Colonic mucosa (tissue), 4 donors: Measurements from ENCODE around the gene CPZ. TPM values are rescaled to one million over a fixed set of nuclear protein-coding genes. Genes with fewer than 3 reads are reported as not detected.

Experiments
- DNase-seq: peaks from one replicate; pipeline ENCODE4 v3.0.0-alpha.2; 2020
- H3K27ac ChIP-seq: fragments of 200-600 bp; one replicate; pipeline ENCODE4 v1.8.0; 2021
- H3K27me3 ChIP-seq: fragments of 200-600 bp; one replicate; pipeline ENCODE4 v1.8.0; 2021
- H3K36me3 ChIP-seq: fragments of 200-600 bp; one replicate; pipeline ENCODE4 v1.8.0; 2021
- H3K4me1 ChIP-seq: fragments of 200-600 bp; one replicate; pipeline ENCODE4 v1.8.0; 2021; ENCODE audit warnings: mild to moderate bottlenecking
- H3K4me3 ChIP-seq: fragments of 200-600 bp; one replicate; pipeline ENCODE4 v1.8.0; 2021
- H3K9ac ChIP-seq, 2 donors: one replicate each; pipeline ENCODE4 v1.7.0; 2013; ENCODE audit warnings: control low read depth in 2 of 2, low read depth in 2 of 2, low read length in 2 of 2
- H3K9me3 ChIP-seq: fragments of 200-600 bp; one replicate; pipeline ENCODE4 v1.8.0; 2021
- CTCF ChIP-seq: fragments of 200-600 bp; IDR thresholded peaks from one replicate; pipeline ENCODE4 v1.8.0; 2022; ENCODE audit warnings: antibody characterized with exemption, mild to moderate bottlenecking
- intact Hi-C: fragments of 100-400 bp; cut with DNase I; formaldehyde crosslinking; loops from one replicate; pipeline ENCODE4 v1.14.1; 2022
- total RNA-seq, 2 donors: library from RNA; stranded (reverse); fragmentation: NEBNext Ultra II Directional in 1 of 2; extraction: Animal tissue kit (Norgen Biotek cat#: 25700) in 1 of 2; gene quantifications; one replicate each; pipeline ENCODE4 v1.2.1, GENCODE V29; 2021
- donor health status: healthy.
- donor health status: DM: no; HTN: no; CAD: no.
- donor health status: DM: no; HTN: no; CAD: no.

CPZ gene
- total RNA-seq, 2 donors from 2014 or later: 1.2 to 1.5 TPM

DNA sequence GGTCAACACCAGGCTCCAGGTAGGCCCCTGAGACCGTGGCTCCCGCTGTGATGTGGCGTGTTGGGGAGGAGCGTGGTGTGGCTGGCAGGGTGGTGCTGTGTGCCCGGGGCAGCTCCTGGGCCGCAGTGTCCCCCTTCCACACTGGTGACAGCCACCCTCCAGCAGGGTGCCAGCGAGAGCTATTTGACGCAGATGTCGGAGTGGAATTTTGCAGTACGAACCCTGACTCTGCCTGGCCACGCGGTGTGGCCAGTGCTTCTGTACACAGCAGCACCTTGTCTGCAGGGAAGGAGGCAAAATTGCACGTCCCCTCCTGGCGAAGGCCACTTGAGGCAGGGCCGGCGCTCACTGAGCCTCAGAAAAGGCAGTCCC is 53.2 kb downstream of the CPZ start:
- intact Hi-C loops: no loop called here
- H3K9ac ChIP-seq: no peak overlapping the region
- DNase-seq: peak; percentile 12
- no peaks in the 10 kb centered on the region for H3K9me3 ChIP-seq
- H3K4me1 ChIP-seq: no peaks in the 10 kb centered on the region
- H3K27ac ChIP-seq: no peak overlapping the region
- H3K36me3 ChIP-seq: no peaks in the 10 kb centered on the region
- H3K4me3 ChIP-seq: no peak overlapping the region
- no peak for TF ChIP-seq CTCF
- no peaks in the 10 kb centered on the region for H3K27me3 ChIP-seq

DNA sequence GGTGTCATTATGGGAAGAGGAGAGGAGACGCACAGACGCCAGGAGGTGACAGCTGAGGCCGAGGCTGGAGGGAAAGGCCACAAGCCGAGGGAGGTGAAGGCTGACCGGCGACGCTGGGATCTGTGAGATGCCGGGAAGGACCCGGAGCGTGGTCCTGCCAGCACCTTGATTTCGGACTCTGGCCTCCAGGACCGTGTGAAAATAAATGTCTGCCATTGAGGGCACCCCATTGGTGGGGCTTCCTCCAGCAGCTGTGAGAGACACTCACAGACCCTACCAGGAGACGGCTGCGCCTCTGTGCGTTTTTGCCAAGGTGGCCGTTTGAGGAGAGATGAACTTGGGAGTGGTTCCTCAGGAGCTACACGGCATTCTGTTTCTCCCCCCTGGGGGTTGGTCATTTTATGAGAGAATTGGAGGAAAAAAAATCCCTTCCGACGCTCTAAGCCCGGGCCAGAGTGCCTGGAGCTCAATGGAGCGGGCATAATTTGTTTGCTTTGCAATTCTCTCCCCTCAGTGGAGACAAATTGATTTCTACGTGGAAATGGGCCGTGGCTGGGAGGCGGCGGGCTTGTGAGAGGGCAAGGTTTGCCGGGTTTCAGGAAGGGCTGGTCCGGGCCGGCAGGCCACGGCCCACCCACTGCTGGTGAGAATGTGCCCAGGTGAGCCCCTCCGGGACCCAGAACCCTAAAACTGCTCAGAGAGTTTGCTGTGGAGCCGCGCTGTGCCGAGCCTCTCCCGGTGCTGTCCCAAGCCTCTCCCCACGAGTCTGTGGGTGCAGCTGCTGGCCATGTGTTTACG is 53.9 kb downstream of the CPZ start:
- intact Hi-C loops: no loop called here
- Histone ChIP-seq H3K4me3 (no peak overlapping the region), H3K4me1 (no peaks in the 10 kb centered on the region), H3K9ac (no peak overlapping the region), H3K9me3 (no peaks in the 10 kb centered on the region), H3K36me3 (no peaks in the 10 kb centered on the region), H3K27ac (no peak overlapping the region), H3K27me3 (no peaks in the 10 kb centered on the region)
- peak; percentile 11 for DNase-seq
- no peak for TF ChIP-seq CTCF

GRCh38 chr4:8647094-8647570 is 54.6 kb downstream of the CPZ start:
- no peak overlapping the region for H3K27ac ChIP-seq
- intact Hi-C loops: no loop called here
- no peak for TF ChIP-seq CTCF
- DNase-seq: peak; percentile 3
- no peaks in the 10 kb centered on the region for H3K9me3 ChIP-seq
- no peak overlapping the region for H3K4me3 ChIP-seq
- H3K9ac ChIP-seq: no peak overlapping the region
- H3K4me1 ChIP-seq: no peaks in the 10 kb centered on the region
- H3K27me3 ChIP-seq: no peaks in the 10 kb centered on the region
- H3K36me3 ChIP-seq: no peaks in the 10 kb centered on the region

- Histone ChIP-seq H3K36me3 (no peaks in the 10 kb centered on the region), H3K27ac (no peak overlapping the region), H3K4me1 (no peaks in the 10 kb centered on the region), H3K9me3 (no peaks in the 10 kb centered on the region), H3K9ac (no peak overlapping the region), H3K4me3 (no peak overlapping the region), H3K27me3 (no peaks in the 10 kb centered on the region)
- peak; percentile 15 for DNase-seq
- intact Hi-C loops: no loop called here
- no peak for TF ChIP-seq CTCF
Measured at GRCh38 chr4:8647626-8648025, 55.1 kb downstream of the CPZ start.

DNA sequence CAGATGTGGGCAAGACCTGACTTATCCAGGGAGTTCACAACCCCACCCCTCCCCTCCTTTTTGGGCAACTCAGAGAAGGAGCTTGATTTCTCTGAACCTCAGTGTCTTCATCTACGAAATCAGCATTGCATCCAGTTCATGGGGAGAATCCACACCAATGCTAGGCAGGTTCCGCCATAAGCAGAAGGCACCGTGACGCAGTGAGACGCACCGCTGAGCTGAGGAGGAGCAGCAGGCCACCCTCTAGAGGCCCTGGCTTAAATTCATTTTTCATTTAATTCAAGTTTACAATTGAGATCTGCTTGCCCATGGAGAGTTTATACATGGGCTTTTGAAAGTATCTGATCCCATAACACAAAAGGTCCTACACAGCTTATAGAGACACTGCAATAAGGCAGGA is 55.7 kb downstream of the CPZ start:
- Histone ChIP-seq H3K4me3 (no peak overlapping the region), H3K27ac (no peak overlapping the region), H3K4me1 (no peaks in the 10 kb centered on the region), H3K27me3 (no peaks in the 10 kb centered on the region), H3K9me3 (no peaks in the 10 kb centered on the region), H3K9ac (no peak overlapping the region), H3K36me3 (no peaks in the 10 kb centered on the region)
- no peak for DNase-seq
- TF ChIP-seq CTCF: no peak
- intact Hi-C loops: no loop called here
